HG03521 (cell line): ENCODE results near the gene LRRC4B.
A peak's percentile ranks its signal among the peaks of the same experiment; 100 is the strongest.
"Not testable (repeated sequence)": the region's sequence is repeated elsewhere in the genome, so short reads cannot be mapped to it uniquely, and the experiment has no call there.

Experiments used
- ATAC-seq: cut with Tn5 transposase; IDR thresholded peaks from one replicate; pipeline ENCODE4 v1.9.1; 2021; ENCODE audit warnings: mild to moderate bottlenecking, moderate library complexity; ENCODE audit not compliant: unreplicated experiment

Gene LRRC4B

GRCh38 chr19:50489461-50490011 is 78.7 kb downstream of the LRRC4B start:
- ATAC-seq, result no peak

GRCh38 chr19:50488389-50489194 is 79.6 kb downstream of the LRRC4B start:
- ATAC-seq, result no peak

- no peak for ATAC-seq
These were observed 81.3 kb downstream of the LRRC4B start for GRCh38 chr19:50486823-50487515.

- no peak for ATAC-seq
These were observed 82.8 kb downstream of the LRRC4B start for GRCh38 chr19:50485284-50485955.

- ATAC-seq, result no peak
These were observed 85.3 kb downstream of the LRRC4B start for GRCh38 chr19:50482916-50483315.

- ATAC-seq, result no peak
These were observed 85.9 kb downstream of the LRRC4B start for GRCh38 chr19:50482271-50482855.

GRCh38 chr19:50481351-50482149 is 86.7 kb downstream of the LRRC4B start:
- no peak for ATAC-seq

GRCh38 chr19:50480281-50481111 is 87.7 kb downstream of the LRRC4B start:
- ATAC-seq, result no peak

GRCh38 chr19:50479761-50480251 is 88.4 kb downstream of the LRRC4B start:
- ATAC-seq, result no peak

- no peak for ATAC-seq
These were observed 89.1 kb downstream of the LRRC4B start for GRCh38 chr19:50478901-50479715.

GRCh38 chr19:50477751-50478515 is 90.3 kb downstream of the LRRC4B start:
- no peak for ATAC-seq

- no peak for ATAC-seq
These were observed 91.4 kb downstream of the LRRC4B start for GRCh38 chr19:50476907-50477238.

- ATAC-seq, result peak; percentile 81
These were observed 91.9 kb downstream of the LRRC4B start, which contains the start of the genes EMC10 and GARIN5A for GRCh38 chr19:50476224-50476906. Gene EMC10 (plus strand): TSS chr19:50476507. CDS start chr19:50476545, 38 bp downstream. Gene GARIN5A (minus strand): TSS chr19:50476848. CDS start chr19:50476388, 460 bp downstream.

GRCh38 chr19:50475736-50476223 is 92.5 kb downstream of the LRRC4B start:
- ATAC-seq, result no peak

- ATAC-seq, result no peak
These were observed 93.1 kb downstream of the LRRC4B start for GRCh38 chr19:50475101-50475568.

GRCh38 chr19:50473336-50473735 is 94.9 kb downstream of the LRRC4B start:
- not testable (repeated sequence) for ATAC-seq

GRCh38 chr19:50468818-50469217 is 99.4 kb downstream of the LRRC4B start:
- no peak for ATAC-seq
